Endothelial cell of umbilical vein (primary cell): ENCODE measurements around the gene NUTF2. TPM values are rescaled to one million over a fixed set of nuclear protein-coding genes. Genes with fewer than 3 reads are reported as not detected.

Experiments used
- BruUV-seq: library from RNA; stranded (reverse); fragments of 400-500 nt; replicated peaks from 2 replicates; lab custom pipeline; 2021; lab: Mats Ljungman, UMichigan
- CTCF ChIA-PET: fragments of 300-600, 350-600 bp; sonication (Branson Sonifier 250); formaldehyde crosslinking; loops from one replicate; lab custom pipeline; 2021; ENCODE audit warnings: antibody characterized with exemption, inconsistent platforms; lab: Charles Lee
- POLR2A ChIA-PET: fragments of 300-600, 350-600 bp; sonication (Branson Sonifier 250); formaldehyde crosslinking; loops from one replicate; lab custom pipeline; 2021; ENCODE audit warnings: antibody characterized with exemption, inconsistent platforms; lab: Charles Lee
- DNase-seq: peaks from one replicate; pipeline ENCODE4 v3.0.0-alpha.2; 2011; ENCODE audit warnings: low read depth, low spot score
- FAIRE-seq: peaks from 2 replicates; lab custom pipeline; 2011; peaks lifted over from hg19 to GRCh38; lab: Jason Lieb, UNC
- H2AFZ ChIP-seq: 2 replicates; pipeline ENCODE4 v1.6.0; 2012; ENCODE audit warnings: low read depth, low read length, control low read depth, inconsistent platforms
- H3K27ac ChIP-seq: 2 replicates; pipeline ENCODE4 v1.5.1; 2011; ENCODE audit warnings: low read depth, mild to moderate bottlenecking, control low read depth, low read length, moderate library complexity; ENCODE audit not compliant: insufficient read depth
- H3K27me3 ChIP-seq, 2 experiments: 2 replicates each; pipeline versions ENCODE4 v1.6.0 to v1.6.1; 2011; ENCODE audit warnings: low read length in 2 of 2, mixed read lengths in 1 of 2; ENCODE audit not compliant: control insufficient read depth in 2 of 2, insufficient read depth in 2 of 2
- H3K36me3 ChIP-seq, 2 experiments: 2 replicates in 1 of 2; 3 replicates in 1 of 2; pipeline ENCODE4 v1.5.1; 2011; ENCODE audit warnings: low read length in 2 of 2, mild to moderate bottlenecking in 1 of 2, moderate library complexity in 1 of 2; ENCODE audit not compliant: control insufficient read depth in 2 of 2, insufficient read depth in 2 of 2; ENCODE audit errors: extremely low read depth in 1 of 2
- H3K4me1 ChIP-seq: 3 replicates; pipeline ENCODE4 v1.5.1; 2011; ENCODE audit warnings: mild to moderate bottlenecking, low read length; ENCODE audit not compliant: control insufficient read depth, insufficient read depth; ENCODE audit errors: extremely low read depth
- H3K4me2 ChIP-seq: 2 replicates; pipeline ENCODE4 v1.6.1; 2011; ENCODE audit warnings: low read length, control low read depth, mixed read lengths; ENCODE audit not compliant: insufficient read depth
- H3K4me3 ChIP-seq, 3 experiments: fragments of 200-600 bp in 1 of 3; sonication (generic), shearing (Covaris generic) in 1 of 3; replicated peaks in 1 of 3; 2 replicates each; pipeline ENCODE4 v1.5.1; 2011 to 2016; ENCODE audit warnings: control low read depth in 3 of 3, low read length in 3 of 3, mild to moderate bottlenecking in 2 of 3, inconsistent platforms in 1 of 3, low read depth in 1 of 3, moderate library complexity in 1 of 3; ENCODE audit not compliant: insufficient read depth in 1 of 3
- H3K79me2 ChIP-seq: 2 replicates; pipeline ENCODE4 v1.6.0; 2012; ENCODE audit warnings: low read length, inconsistent platforms; ENCODE audit not compliant: control insufficient read depth, insufficient read depth
- H3K9ac ChIP-seq: replicated peaks from 2 replicates; pipeline ENCODE3; 2011; ENCODE audit warnings: low read length, control low read depth; ENCODE audit not compliant: insufficient read depth; ENCODE audit errors: extremely low read depth
- H3K9me1 ChIP-seq: replicated peaks from 3 replicates; pipeline ENCODE4 v1.6.0; 2011; ENCODE audit warnings: mild to moderate bottlenecking, low read length; ENCODE audit not compliant: control insufficient read depth, insufficient read depth; ENCODE audit errors: extremely low read depth
- H3K9me3 ChIP-seq: replicated peaks from 2 replicates; pipeline ENCODE4 v1.5.1; 2012; ENCODE audit warnings: low read length, inconsistent platforms; ENCODE audit not compliant: control insufficient read depth, insufficient read depth
- H4K20me1 ChIP-seq: replicated peaks from 2 replicates; pipeline ENCODE3; 2011; ENCODE audit warnings: mild to moderate bottlenecking, low read length; ENCODE audit not compliant: control insufficient read depth, insufficient read depth; ENCODE audit errors: extremely low read depth
- EZH2 ChIP-seq: IDR thresholded peaks from 2 replicates; pipeline ENCODE4 v1.6.1; 2012; ENCODE audit warnings: borderline replicate concordance, low read depth, mild to moderate bottlenecking, moderate library complexity, low read length, inconsistent platforms; ENCODE audit not compliant: severe bottlenecking
- FOS ChIP-seq: IDR thresholded peaks from 2 replicates; pipeline ENCODE4 v1.6.1; 2011; ENCODE audit warnings: mild to moderate bottlenecking, low read length, moderate library complexity, borderline replicate concordance; ENCODE audit not compliant: insufficient read depth
- GATA2 ChIP-seq: IDR thresholded peaks from 2 replicates; pipeline ENCODE4 v1.7.0; 2011; ENCODE audit warnings: low read depth, mild to moderate bottlenecking, moderate library complexity, mixed read lengths, low read length; ENCODE audit not compliant: insufficient read length, insufficient read depth
- JUN ChIP-seq: IDR thresholded peaks from 2 replicates; pipeline ENCODE4 v1.6.1; 2011; ENCODE audit warnings: borderline replicate concordance, low read depth; ENCODE audit not compliant: insufficient read length, insufficient read depth
- MAX ChIP-seq: IDR thresholded peaks from 2 replicates; pipeline ENCODE4 v1.6.1; 2011; ENCODE audit not compliant: insufficient read depth, insufficient read length
- MYC ChIP-seq: IDR thresholded peaks from one replicate; pipeline ENCODE4 v1.6.1; 2011; ENCODE audit warnings: mild to moderate bottlenecking, low read depth, low read length
- POLR2A ChIP-seq: IDR thresholded peaks from 2 replicates; pipeline ENCODE4 v1.6.1; 2012; ENCODE audit warnings: low read depth, mild to moderate bottlenecking, control low read depth, low read length
- POLR2AphosphoS5 ChIP-seq: IDR thresholded peaks from 2 replicates; pipeline ENCODE4 v1.6.1; 2012; ENCODE audit warnings: low read depth, mild to moderate bottlenecking, control low read depth, low read length, moderate library complexity; ENCODE audit not compliant: insufficient read depth
- dilution Hi-C: fragments of 300-500 bp; cut with MboI; formaldehyde crosslinking; loops from one replicate; pipeline ENCODE4 v1.15.0; 2019; ENCODE audit warnings: low sequenced_read_pairs; ENCODE audit not compliant: extremely low pct_ligation_motif_present
- intact Hi-C: fragments of 100-400 bp; cut with micrococcal nuclease; formaldehyde crosslinking; loops from one replicate; pipeline ENCODE4 v1.10.0; 2022
- polyA plus RNA-seq, 4 experiments: library from polyadenylated mRNA; depleted of rRNA in 3 of 4; stranded (reverse) in 3 of 4; unstranded in 1 of 4; fragments of >200 nt; gene quantifications; 2 replicates each; pipeline versions ENCODE4 v1.2.1 to v1.2.3, GENCODE V29; 2011 to 2012; ENCODE audit warnings: missing spikeins in 1 of 4
- total RNA-seq: library from RNA; stranded (reverse); gene quantifications from 2 replicates; pipeline ENCODE4 v1.2.3, GENCODE V29; 2021
- TF ChIP-seq, protein P1 (sequence below), 2 donors: IDR thresholded peaks; 1 replicate in 1 of 2; 2 replicates in 1 of 2; pipeline ENCODE4 v1.5.1; 2011; ENCODE audit warnings: low read length in 2 of 2, mild to moderate bottlenecking in 2 of 2, moderate library complexity in 2 of 2, control low read depth in 1 of 2, inconsistent platforms in 1 of 2, low read depth in 1 of 2; ENCODE audit not compliant: insufficient read depth in 1 of 2; ENCODE audit errors: extremely low read depth in 1 of 2

The NUTF2 gene
- total and polyA plus RNA-seq, 2 donors (not counting 3 experiments of a cell fraction or from before 2014, with no cell fraction given), result 208 to 273 TPM

- H3K27me3 ChIP-seq, result no peaks in the 10 kb centered on the region
- no peak for TF ChIP-seq JUN
- no peak for TF ChIP-seq GATA2
- no peak for TF ChIP-seq MAX
- no peak for TF ChIP-seq MYC
- no peak for TF ChIP-seq POLR2AphosphoS5
- no peak for TF ChIP-seq EZH2
- TF ChIP-seq, protein P1, sequence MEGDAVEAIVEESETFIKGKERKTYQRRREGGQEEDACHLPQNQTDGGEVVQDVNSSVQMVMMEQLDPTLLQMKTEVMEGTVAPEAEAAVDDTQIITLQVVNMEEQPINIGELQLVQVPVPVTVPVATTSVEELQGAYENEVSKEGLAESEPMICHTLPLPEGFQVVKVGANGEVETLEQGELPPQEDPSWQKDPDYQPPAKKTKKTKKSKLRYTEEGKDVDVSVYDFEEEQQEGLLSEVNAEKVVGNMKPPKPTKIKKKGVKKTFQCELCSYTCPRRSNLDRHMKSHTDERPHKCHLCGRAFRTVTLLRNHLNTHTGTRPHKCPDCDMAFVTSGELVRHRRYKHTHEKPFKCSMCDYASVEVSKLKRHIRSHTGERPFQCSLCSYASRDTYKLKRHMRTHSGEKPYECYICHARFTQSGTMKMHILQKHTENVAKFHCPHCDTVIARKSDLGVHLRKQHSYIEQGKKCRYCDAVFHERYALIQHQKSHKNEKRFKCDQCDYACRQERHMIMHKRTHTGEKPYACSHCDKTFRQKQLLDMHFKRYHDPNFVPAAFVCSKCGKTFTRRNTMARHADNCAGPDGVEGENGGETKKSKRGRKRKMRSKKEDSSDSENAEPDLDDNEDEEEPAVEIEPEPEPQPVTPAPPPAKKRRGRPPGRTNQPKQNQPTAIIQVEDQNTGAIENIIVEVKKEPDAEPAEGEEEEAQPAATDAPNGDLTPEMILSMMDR (IDR thresholded peaks at IDR 0.05; ENCODE audit: extremely low read depth in 1 of 2, insufficient read depth in 1 of 2, low read depth in 1 of 2, low read length in 2 of 2), result no peak
- no peak for TF ChIP-seq POLR2A
- TF ChIP-seq FOS, result no peak
- peaks cover 32% of the 10 kb centered on the region for H3K4me1 ChIP-seq
- DNase-seq, result no peak
- peak overlapping the region; percentile 79 for H3K4me2 ChIP-seq
- H3K9me3 ChIP-seq, result no peaks in the 10 kb centered on the region
- H3K27ac ChIP-seq, result peak overlapping the region; percentile 79
- peak; percentile 42 for FAIRE-seq
- ChIA-PET CTCF (interaction anchor here (0.8 to 4.6 kb wide), 8 partner anchors 12 to 178 kb away, joined by 3 to 32 read pairs (median 6); no protein-coding TSS in a partner anchor), POLR2A (interaction anchor here (1.1 to 1.6 kb wide), 2 partner anchors 27 to 32 kb away, joined by 3 to 4 read pairs; partner anchors contain the start of gene EDC4)
- dilution Hi-C loops, result no loop called here
- intact Hi-C loops, result loop anchor here (1.0 to 2.0 kb wide), 4 partner anchors 13 to 173 kb away; partner anchors contain the start of genes EDC4 and PSKH1
- no TSS peak for BruUV-seq
- peaks cover 3% of the 10 kb centered on the region for H4K20me1 ChIP-seq
- no peaks in the 10 kb centered on the region for H3K9me1 ChIP-seq
- H3K36me3 ChIP-seq, result peaks cover 0 to 3% of the 10 kb centered on the region in 2 experiments
- peak overlapping the region; percentile 93 for H3K9ac ChIP-seq
- H2AFZ ChIP-seq, result peak overlapping the region; percentile 74
- peak overlapping the region; percentile 53 to 74 (median 71) for H3K4me3 ChIP-seq
- H3K79me2 ChIP-seq, result peaks cover 59% of the 10 kb centered on the region
Observed at GRCh38 chr16:67846063-67846319, 742 bp upstream of the NUTF2 start.
